K562 (cell line): ENCODE results near the gene SHB. TPM values are rescaled to one million over a fixed set of nuclear protein-coding genes. Genes with fewer than 3 reads are reported as not detected.

ENCODE experiments used
- ATAC-seq: fragments of 200-7000 bp; cut with Tn5 transposase; 3 replicates; pipeline ENCODE4 v1.9.1; 2020; ENCODE audit warnings: moderate library complexity
- BruUV-seq: library from RNA; stranded (reverse); fragments of 400-500 nt; replicated peaks from 2 replicates; lab custom pipeline; 2021; lab: Mats Ljungman, UMichigan
- CTCF ChIA-PET: fragments of 300-600 bp; formaldehyde crosslinking; extraction: SDS; loops from one replicate; lab custom pipeline; 2021; ENCODE audit warnings: low intra/inter-chr PET ratio; lab: Yijun Ruan, JAX
- POLR2A ChIA-PET: fragments of 300-600, 350-650 bp; sonication (Branson Sonifier 250); formaldehyde crosslinking; extraction: SDS; loops from one replicate; lab custom pipeline; 2021; ENCODE audit warnings: antibody characterized with exemption, inconsistent platforms; lab: Yijun Ruan, JAX
- DNase-seq, 4 experiments: peaks; one replicate each; pipeline versions ENCODE4 v3.0.0 to v3.0.0-alpha.2; 2011 to 2018; ENCODE audit warnings: low spot score in 3 of 4, mixed read lengths in 3 of 4; ENCODE audit errors: extremely low read depth in 1 of 4
- FAIRE-seq: peaks from 2 replicates; lab custom pipeline; 2011; peaks lifted over from hg19 to GRCh38; lab: Jason Lieb, UNC
- H2AFZ ChIP-seq: 2 replicates; pipeline ENCODE4 v1.6.0; 2011; ENCODE audit warnings: low read depth, low read length, control low read depth, inconsistent platforms
- H3K27ac ChIP-seq: fragments of 200-600 bp; 3 replicates; pipeline ENCODE4 v1.8.0; 2011; ENCODE audit warnings: low read depth, mild to moderate bottlenecking, control low read depth, inconsistent platforms, low read length, moderate library complexity, mixed read lengths; ENCODE audit errors: extremely low read depth
- H3K27me3 ChIP-seq, 2 experiments: fragments of 300-600 bp in 1 of 2; 2 replicates in 1 of 2; 3 replicates in 1 of 2; pipeline versions ENCODE4 v1.6.0 to v1.8.0; 2011; ENCODE audit warnings: inconsistent platforms in 2 of 2, low read length in 2 of 2, mild to moderate bottlenecking in 1 of 2, mixed read lengths in 1 of 2, moderate library complexity in 1 of 2; ENCODE audit not compliant: control insufficient read depth in 2 of 2, insufficient read depth in 2 of 2
- H3K36me3 ChIP-seq: fragments of 300-600 bp; 3 replicates; pipeline ENCODE4 v1.8.0; 2011; ENCODE audit warnings: mild to moderate bottlenecking, low read length, inconsistent platforms; ENCODE audit not compliant: control insufficient read depth, insufficient read depth
- H3K4me1 ChIP-seq, 2 experiments: fragments of 200-600 bp in 1 of 2; replicated peaks in 1 of 2; 2 replicates in 1 of 2; 3 replicates in 1 of 2; pipeline versions ENCODE4 v1.5.1 to v1.8.0; 2011; ENCODE audit warnings: inconsistent platforms in 2 of 2, low read length in 2 of 2, mild to moderate bottlenecking in 1 of 2, mixed read lengths in 1 of 2, moderate library complexity in 1 of 2; ENCODE audit not compliant: control insufficient read depth in 2 of 2, insufficient read depth in 2 of 2
- H3K4me2 ChIP-seq: 2 replicates; pipeline ENCODE4 v1.6.1; 2011; ENCODE audit warnings: low read length, control low read depth, inconsistent platforms, mixed read lengths; ENCODE audit not compliant: insufficient read depth
- H3K4me3 ChIP-seq: fragments of 200-600 bp; sonication (generic), shearing (Covaris generic); 2 replicates; pipeline ENCODE4 v1.5.1; 2016; ENCODE audit warnings: control low read depth, inconsistent platforms
- H3K79me2 ChIP-seq: fragments of 200-600 bp; 3 replicates; pipeline ENCODE4 v1.8.0; 2011; ENCODE audit warnings: low read length, inconsistent platforms; ENCODE audit not compliant: control insufficient read depth, insufficient read depth
- H3K9ac ChIP-seq, 2 experiments: 2 replicates each; pipeline versions ENCODE4 v1.6.0 to v1.6.1; 2011; ENCODE audit warnings: low read depth in 2 of 2, low read length in 2 of 2, control low read depth in 1 of 2, inconsistent platforms in 1 of 2, mild to moderate bottlenecking in 1 of 2, mixed read lengths in 1 of 2; ENCODE audit not compliant: insufficient read depth in 1 of 2
- H3K9me1 ChIP-seq: one replicate; pipeline ENCODE4 v1.6.0; 2011; ENCODE audit warnings: inconsistent platforms, mild to moderate bottlenecking, low read length, moderate library complexity; ENCODE audit not compliant: control insufficient read depth, insufficient read depth
- H3K9me3 ChIP-seq: replicated peaks from 2 replicates; pipeline ENCODE4 v1.5.1; 2011; ENCODE audit warnings: low read depth, low read length, inconsistent platforms; ENCODE audit not compliant: control insufficient read depth, insufficient read depth
- H4K20me1 ChIP-seq: replicated peaks from 2 replicates; pipeline ENCODE4 v1.6.1; 2011; ENCODE audit warnings: low read length, inconsistent platforms, mixed read lengths; ENCODE audit not compliant: control insufficient read depth, insufficient read depth
- EGR1 ChIP-seq: fragments of 450-650 bp; conservative IDR thresholded peaks from 2 replicates; pipeline ENCODE4 v1.6.1; 2017; ENCODE audit warnings: mild to moderate bottlenecking
- ESRRA ChIP-seq: fragments of 450-650 bp; IDR thresholded peaks from 2 replicates; pipeline ENCODE4 v1.6.1; 2014; ENCODE audit warnings: low read depth, mild to moderate bottlenecking, moderate library complexity, borderline replicate concordance
- FOXJ2 ChIP-seq: fragments of 200-800 bp; sonication (Bioruptor generic); IDR thresholded peaks from 2 replicates; pipeline ENCODE4 v1.6.1; 2016; ENCODE audit warnings: missing genetic modification characterization, missing compliant biosample characterization
- FOXM1 ChIP-seq, 2 experiments: fragments of 450-650 bp in 1 of 2; sonication (generic) in 1 of 2; formaldehyde crosslinking in 1 of 2; IDR thresholded peaks; 2 replicates each; pipeline versions ENCODE4 v1.6.1 to v1.9.0; 2017 to 2022; ENCODE audit warnings: low read depth in 2 of 2, mild to moderate bottlenecking in 2 of 2, missing genetic modification reagents in 1 of 2, moderate library complexity in 1 of 2
- GATAD2A ChIP-seq: fragments of 450-650 bp; IDR thresholded peaks from 2 replicates; pipeline ENCODE4 v1.6.1; 2017
- NFIC ChIP-seq: fragments of 450-650 bp; IDR thresholded peaks from 2 replicates; pipeline ENCODE4 v1.6.1; 2017; ENCODE audit warnings: mild to moderate bottlenecking, inconsistent platforms
- NFIX ChIP-seq: fragments of 250-450 bp; sonication (Bioruptor Pico); IDR thresholded peaks from 2 replicates; pipeline ENCODE4 v1.4.0; 2020; ENCODE audit warnings: low read depth, mild to moderate bottlenecking, moderate library complexity
- ZBTB7A ChIP-seq: IDR thresholded peaks from 2 replicates; pipeline ENCODE4 v1.6.1; 2011; ENCODE audit warnings: low read depth, mild to moderate bottlenecking, low read length, moderate library complexity, borderline replicate concordance; ENCODE audit not compliant: control insufficient read depth
- WGBS: fragments of 100-300 bp; shearing (Covaris generic); methylation state at CpG from one replicate; pipeline ENCODE4 v1.1.6; 2016; ENCODE audit warnings: low coverage, mixed read lengths; ENCODE audit not compliant: insufficient coverage; ENCODE audit errors: missing lambda C conversion rate; 5-methylcytosine and 5-hydroxymethylcytosine counted together
- in situ Hi-C: fragments of 300-500 bp; cut with MboI; formaldehyde crosslinking; loops from 4 replicates; pipeline ENCODE4 v1.15.0; 2018; ENCODE audit warnings: inconsistent platforms, mixed read lengths
- intact Hi-C: fragments of 100-400 bp; cut with micrococcal nuclease; formaldehyde crosslinking; loops from 2 replicates; pipeline ENCODE4 v1.14.2; 2022
- polyA plus RNA-seq, 8 experiments: library from polyadenylated mRNA; depleted of rRNA in 4 of 8; stranded (reverse) in 5 of 8; unstranded in 3 of 8; fragments of >200 nt; fragmentation: Nextera tagmentation in 2 of 8; fragmentation: Illumina TruSeq in 1 of 8; extraction: Ambion mirVana in 2 of 8; extraction: Trizol in 1 of 8; gene quantifications; 2 replicates each; pipeline versions ENCODE4 v1.2.1 to v1.2.3, GENCODE V29; 2011 to 2014; ENCODE audit warnings: inconsistent platforms in 1 of 8, missing spikeins in 1 of 8
- total RNA-seq, 7 experiments: library from RNA; depleted of rRNA in 6 of 7; stranded (reverse); fragments of >200 nt in 6 of 7; fragmentation: Illumina TruSeq in 2 of 7; extraction: Trizol in 2 of 7; gene quantifications; 2 replicates each; pipeline versions ENCODE4 v1.2.1 to v1.2.3, GENCODE V29; 2011 to 2021; ENCODE audit warnings: low replicate concordance in 1 of 7
- TF ChIP-seq, protein P1 (sequence below), 2 experiments: fragments of 150-350 bp in 1 of 2; IDR thresholded peaks; 2 replicates each; pipeline ENCODE4 v1.6.1; 2012 to 2016; ENCODE audit warnings: low read depth in 2 of 2, low read length in 2 of 2, mild to moderate bottlenecking in 1 of 2, moderate library complexity in 1 of 2
- TF ChIP-seq, protein P2 (sequence below): sonication (generic); formaldehyde crosslinking; IDR thresholded peaks from 2 replicates; pipeline ENCODE4 v1.8.0; 2022; ENCODE audit warnings: mild to moderate bottlenecking, missing genetic modification reagents

Gene SHB
- total and polyA plus RNA-seq, 9 of the 15 experiments (the other 6 are each of a cell fraction or from before 2014, with no cell fraction given), result 0.78 to 16.0 (median 5.3) TPM

DNA sequence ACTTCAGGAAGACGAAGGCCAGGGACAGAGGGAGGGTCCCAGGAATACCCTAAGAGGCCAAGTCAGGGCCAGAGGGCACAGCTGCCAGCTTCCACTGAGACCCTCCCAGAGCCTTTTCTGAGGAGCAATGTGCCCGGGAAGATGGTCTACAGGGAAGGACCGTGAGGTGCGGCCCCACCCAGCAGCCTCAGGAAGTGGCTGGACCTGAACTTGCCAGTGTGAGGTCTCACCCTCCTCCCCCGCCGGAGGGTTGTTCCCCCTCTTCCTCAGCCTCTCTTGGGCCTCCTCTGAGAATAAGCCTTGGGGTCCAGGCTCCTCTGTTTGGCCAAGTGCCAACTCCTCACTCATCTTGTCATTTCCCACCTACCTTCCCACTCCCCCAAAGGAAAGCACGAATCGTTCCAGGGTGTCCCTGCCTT is 151.7 kb downstream of the SHB start:
- BruUV-seq, result no TSS peak
- POLR2A ChIA-PET, result interaction anchor here (0.7 kb wide), 1 partner anchor 81 kb away, joined by 3 read pairs; no protein-coding TSS in a partner anchor
- CTCF ChIA-PET, result no interaction called here
- no peaks in the 10 kb centered on the region for H3K79me2 ChIP-seq
- ATAC-seq, result no peak
- FAIRE-seq, result no peak
- TF ChIP-seq FOXM1 (IDR thresholded peaks at IDR 0.05; ENCODE audit: low read depth) (no peak), FOXM1 (CRISPR knock-in tag; IDR thresholded peaks at IDR 0.05; ENCODE audit: low read depth) (no peak), GATAD2A (no peak), NFIX (CRISPR knock-in tag) (peak; percentile 57; the same call in 1 of the 2 replicates), ESRRA (no peak), EGR1 (no peak), ZBTB7A (no peak), NFIC (peak; percentile 93), FOXJ2 (no peak)
- TF ChIP-seq, protein P1, sequence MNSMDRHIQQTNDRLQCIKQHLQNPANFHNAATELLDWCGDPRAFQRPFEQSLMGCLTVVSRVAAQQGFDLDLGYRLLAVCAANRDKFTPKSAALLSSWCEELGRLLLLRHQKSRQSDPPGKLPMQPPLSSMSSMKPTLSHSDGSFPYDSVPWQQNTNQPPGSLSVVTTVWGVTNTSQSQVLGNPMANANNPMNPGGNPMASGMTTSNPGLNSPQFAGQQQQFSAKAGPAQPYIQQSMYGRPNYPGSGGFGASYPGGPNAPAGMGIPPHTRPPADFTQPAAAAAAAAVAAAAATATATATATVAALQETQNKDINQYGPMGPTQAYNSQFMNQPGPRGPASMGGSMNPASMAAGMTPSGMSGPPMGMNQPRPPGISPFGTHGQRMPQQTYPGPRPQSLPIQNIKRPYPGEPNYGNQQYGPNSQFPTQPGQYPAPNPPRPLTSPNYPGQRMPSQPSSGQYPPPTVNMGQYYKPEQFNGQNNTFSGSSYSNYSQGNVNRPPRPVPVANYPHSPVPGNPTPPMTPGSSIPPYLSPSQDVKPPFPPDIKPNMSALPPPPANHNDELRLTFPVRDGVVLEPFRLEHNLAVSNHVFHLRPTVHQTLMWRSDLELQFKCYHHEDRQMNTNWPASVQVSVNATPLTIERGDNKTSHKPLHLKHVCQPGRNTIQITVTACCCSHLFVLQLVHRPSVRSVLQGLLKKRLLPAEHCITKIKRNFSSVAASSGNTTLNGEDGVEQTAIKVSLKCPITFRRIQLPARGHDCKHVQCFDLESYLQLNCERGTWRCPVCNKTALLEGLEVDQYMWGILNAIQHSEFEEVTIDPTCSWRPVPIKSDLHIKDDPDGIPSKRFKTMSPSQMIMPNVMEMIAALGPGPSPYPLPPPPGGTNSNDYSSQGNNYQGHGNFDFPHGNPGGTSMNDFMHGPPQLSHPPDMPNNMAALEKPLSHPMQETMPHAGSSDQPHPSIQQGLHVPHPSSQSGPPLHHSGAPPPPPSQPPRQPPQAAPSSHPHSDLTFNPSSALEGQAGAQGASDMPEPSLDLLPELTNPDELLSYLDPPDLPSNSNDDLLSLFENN (IDR thresholded peaks at IDR 0.05; ENCODE audit: low read depth in 2 of 2, low read length in 2 of 2), result no peak
- TF ChIP-seq, protein P2, sequence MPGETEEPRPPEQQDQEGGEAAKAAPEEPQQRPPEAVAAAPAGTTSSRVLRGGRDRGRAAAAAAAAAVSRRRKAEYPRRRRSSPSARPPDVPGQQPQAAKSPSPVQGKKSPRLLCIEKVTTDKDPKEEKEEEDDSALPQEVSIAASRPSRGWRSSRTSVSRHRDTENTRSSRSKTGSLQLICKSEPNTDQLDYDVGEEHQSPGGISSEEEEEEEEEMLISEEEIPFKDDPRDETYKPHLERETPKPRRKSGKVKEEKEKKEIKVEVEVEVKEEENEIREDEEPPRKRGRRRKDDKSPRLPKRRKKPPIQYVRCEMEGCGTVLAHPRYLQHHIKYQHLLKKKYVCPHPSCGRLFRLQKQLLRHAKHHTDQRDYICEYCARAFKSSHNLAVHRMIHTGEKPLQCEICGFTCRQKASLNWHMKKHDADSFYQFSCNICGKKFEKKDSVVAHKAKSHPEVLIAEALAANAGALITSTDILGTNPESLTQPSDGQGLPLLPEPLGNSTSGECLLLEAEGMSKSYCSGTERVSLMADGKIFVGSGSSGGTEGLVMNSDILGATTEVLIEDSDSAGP (CRISPR knock-in tag), result no peak
- DNase-seq, result no peak
- in situ Hi-C loops (no loop called here), intact Hi-C loops (no loop called here)
- WGBS, result 78% methylated on average over 8 of the region's 8 CpGs
- no peak overlapping the region for H3K27ac ChIP-seq
- H3K4me3 ChIP-seq, result no peak overlapping the region
- no peaks in the 10 kb centered on the region for H3K27me3 ChIP-seq
- no peaks in the 10 kb centered on the region for H4K20me1 ChIP-seq
- peaks cover 11% of the 10 kb centered on the region; the same call in 1 of the 3 replicates for H3K36me3 ChIP-seq
- H3K4me2 ChIP-seq, result no peak overlapping the region
- no peaks in the 10 kb centered on the region for H3K9me3 ChIP-seq
- peaks cover 0 to 18% of the 10 kb centered on the region in 2 experiments; a peak in 3 of 5 replicates for H3K4me1 ChIP-seq
- H2AFZ ChIP-seq, result no peak overlapping the region
- H3K9ac ChIP-seq, result no peak overlapping the region
- no peaks in the 10 kb centered on the region for H3K9me1 ChIP-seq
